DMS114 treated with DMSO at 0.1 percent for 48 hours (cell line): ENCODE results near the gene SCN8A.

ENCODE experiments used
- DNase-seq: peaks from one replicate; lab custom pipeline; 2025; ENCODE audit not compliant: unreplicated experiment; lab: John Stamatoyannopoulos, UW

The SCN8A gene

DNA sequence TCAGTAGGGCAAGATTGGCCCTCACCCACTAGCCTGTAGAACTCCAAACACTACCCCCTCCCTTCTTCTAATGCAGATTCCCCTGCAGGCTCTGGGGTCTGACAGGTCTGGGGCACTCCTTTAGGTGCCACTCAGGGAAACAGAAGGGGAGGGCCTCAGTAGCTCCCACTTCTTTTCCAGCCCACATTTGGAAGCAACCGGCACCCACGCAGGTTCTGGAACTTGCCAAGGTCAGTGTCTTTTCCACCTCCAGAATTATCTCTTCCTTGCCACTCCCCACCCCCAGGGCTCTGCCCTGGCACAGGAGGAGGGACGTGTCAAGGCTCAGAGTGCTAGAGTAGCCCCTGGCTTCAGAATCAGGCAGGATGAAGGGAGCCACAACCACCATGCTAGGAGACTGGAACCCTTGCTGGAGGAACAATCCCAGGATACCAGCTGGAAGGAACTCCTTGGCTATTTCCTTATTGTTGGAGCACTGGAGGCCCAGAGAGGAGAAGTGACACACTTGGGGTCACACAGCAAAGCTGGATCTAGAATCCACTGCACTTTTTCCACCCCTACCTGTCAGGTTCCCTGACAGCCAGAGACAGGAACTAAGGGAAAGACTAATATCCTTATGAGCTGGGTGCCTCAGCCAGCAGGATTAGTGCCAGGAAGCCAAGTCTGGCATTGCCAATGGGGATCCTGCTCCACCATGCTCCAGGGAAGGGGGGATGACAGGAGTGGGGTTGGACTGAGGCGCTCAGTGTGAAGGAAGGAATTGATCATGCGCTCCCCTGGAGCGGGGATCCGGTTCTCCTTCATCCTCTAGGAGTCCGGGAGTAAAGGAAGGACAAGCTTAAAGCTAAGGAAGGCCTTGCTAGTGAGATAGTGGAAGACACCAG, 259.3 kb downstream of the SCN8A start:
- no peak for DNase-seq

DNA sequence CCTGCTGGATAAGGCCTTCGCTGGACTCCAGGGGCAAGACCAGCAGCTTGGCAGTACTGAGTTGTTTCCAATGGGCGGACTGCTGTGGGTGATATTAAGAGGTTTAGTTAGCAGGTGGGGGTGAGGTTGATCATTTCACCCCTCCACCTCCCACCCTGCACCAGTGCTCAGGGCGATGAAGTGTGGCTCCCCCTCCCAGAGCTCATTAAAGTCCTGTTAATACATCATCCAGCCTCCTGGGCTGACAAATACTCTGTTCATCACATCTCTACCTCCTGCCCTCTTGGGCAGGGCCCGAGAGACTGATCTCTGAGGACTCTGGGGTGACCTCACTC, 259.9 kb downstream of the SCN8A start:
- no peak for DNase-seq

- no peak for DNase-seq
Observed at GRCh38 chr12:51851413-51852124, 260.5 kb downstream of the SCN8A start.

GRCh38 chr12:51852404-51853137, 261.5 kb downstream of the SCN8A start:
- DNase-seq, result no peak

- DNase-seq, result no peak
Observed at GRCh38 chr12:51855586-51856428, 264.8 kb downstream of the SCN8A start.

GRCh38 chr12:51860986-51861385, 270.0 kb downstream of the SCN8A start:
- no peak for DNase-seq
